Right lobe of liver (tissue), 6 donors: ENCODE results near the gene AFMID. TPM values are rescaled to one million over a fixed set of nuclear protein-coding genes. Genes with fewer than 3 reads are reported as not detected.

Source experiments
- ATAC-seq, 4 donors: fragments of 200-7000 bp; cut with Tn5 transposase; one replicate each; pipeline ENCODE4 v1.9.1; 2020; ENCODE audit warnings: mild to moderate bottlenecking in 4 of 4, moderate library complexity in 4 of 4
- DNase-seq, 3 donors: peaks; one replicate each; pipeline ENCODE4 v3.0.0-alpha.2; 2020
- H3K27ac ChIP-seq, 3 donors: fragments of 200-600 bp; one replicate each; pipeline ENCODE4 v1.8.0; 2022
- H3K27me3 ChIP-seq, 2 donors: fragments of 200-600 bp; one replicate each; pipeline ENCODE4 v1.8.0; 2022
- H3K36me3 ChIP-seq, 4 donors: fragments of 200-600 bp; sonication (generic) in 1 of 4; one replicate each; pipeline versions ENCODE4 v1.5.1 to v1.8.0; 2017 to 2022; ENCODE audit warnings: control low read depth in 1 of 4
- H3K4me1 ChIP-seq, 4 donors: fragments of 200-600 bp; sonication (generic) in 1 of 4; one replicate each; pipeline versions ENCODE4 v1.5.1 to v1.8.0; 2017 to 2022; ENCODE audit warnings: control low read depth in 1 of 4
- H3K4me3 ChIP-seq, 3 donors: fragments of 200-600 bp; one replicate each; pipeline ENCODE4 v1.8.0; 2022
- H3K9me3 ChIP-seq, 4 donors: fragments of 200-600 bp; sonication (generic) in 1 of 4; one replicate each; pipeline versions ENCODE4 v1.5.1 to v1.8.0; 2017 to 2022; ENCODE audit warnings: control low read depth in 1 of 4
- CTCF ChIP-seq, 4 donors: fragments of 200-600 bp in 3 of 4; fragments of 450-650 bp in 1 of 4; IDR thresholded peaks; one replicate each; pipeline versions ENCODE4 v1.5.1 to v1.8.0; 2016 to 2022; ENCODE audit warnings: antibody characterized with exemption in 4 of 4, mild to moderate bottlenecking in 2 of 4
- POLR2A ChIP-seq: fragments of 450-650 bp; IDR thresholded peaks from one replicate; pipeline ENCODE4 v1.6.1; 2017; ENCODE audit warnings: antibody characterized with exemption, mild to moderate bottlenecking
- WGBS: methylation state at CpG from one replicate; pipeline ENCODE4 v1.1.6; 2018; ENCODE audit warnings: low coverage, low lambda C conversion rate; ENCODE audit not compliant: insufficient coverage; ENCODE audit errors: missing lambda C conversion rate; 5-methylcytosine and 5-hydroxymethylcytosine counted together
- intact Hi-C, 2 donors: fragments of 100-400 bp; cut with DNase I; formaldehyde crosslinking; loops; one replicate each; pipeline versions ENCODE4 v1.11.2 to v1.14.1; 2022
- total RNA-seq, 6 experiments: library from RNA; depleted of rRNA in 2 of 6; stranded (reverse); fragments of >200 nt in 2 of 6; fragmentation: NEBNext Ultra II Directional in 3 of 6; extraction: Animal tissue kit (Norgen Biotek cat#: 25700) in 3 of 6; gene quantifications; one replicate each; pipeline versions ENCODE4 v1.1.0 to v1.2.4, GENCODE V29; 2016 to 2023
- donor health status: DM: no; HTN: yes; CAD: no.
- donor health status: DM: no; HTN: no; CAD: no.
- donor health status: DM: no; HTN: no; CAD: no.
- donor health status: DM: no; HTN: yes; CAD: no.
- donor health status: DM: no; HTN: yes; CAD: no.

AFMID gene
- total RNA-seq, 6 experiments from 2014 or later = 96.6 to 156 (median 142) TPM

GRCh38 chr17:78143214-78144146 is 43.7 kb upstream of the AFMID start:
- TF ChIP-seq POLR2A (no peak), CTCF (IDR thresholded peaks at IDR 0.05) (no peak)
- Histone ChIP-seq H3K4me3 (no peak overlapping the region), H3K27ac (peak overlapping the region in 2 of 3 donors; percentile 53 to 65), H3K9me3 (no peaks in the 10 kb centered on the region), H3K36me3 (no peaks in the 10 kb centered on the region), H3K4me1 (peaks cover 0 to 28% (median 4%) of the 10 kb centered on the region in 4 donors), H3K27me3 (no peaks in the 10 kb centered on the region)
- intact Hi-C loops = no loop called here
- ATAC-seq (no peak), DNase-seq (peak in 1 of 3 donors; percentile 45)
- WGBS = 90% methylated on average over 10 of the region's 21 CpGs

GRCh38 chr17:78144147-78144719 is 42.9 kb upstream of the AFMID start:
- no peaks in the 10 kb centered on the region for H3K27me3 ChIP-seq
- no peaks in the 10 kb centered on the region for H3K36me3 ChIP-seq
- H3K27ac ChIP-seq = peak overlapping the region in 2 of 3 donors; percentile 53 to 65
- 32% methylated on average over 8 of the region's 11 CpGs for WGBS
- DNase-seq = peak; percentile 85 to 87 (median 85)
- H3K4me1 ChIP-seq = peaks cover 0 to 28% (median 4%) of the 10 kb centered on the region in 4 donors
- peak; percentile 58 to 77 (median 64) for ATAC-seq
- no peaks in the 10 kb centered on the region for H3K9me3 ChIP-seq
- TF ChIP-seq POLR2A (no peak), CTCF (IDR thresholded peaks at IDR 0.05) (peak in 2 of 4 donors; percentile 6 to 7)
- H3K4me3 ChIP-seq = no peak overlapping the region
- intact Hi-C loops = no loop called here

GRCh38 chr17:78144736-78145641 is 42.2 kb upstream of the AFMID start:
- TF ChIP-seq POLR2A (no peak), CTCF (IDR thresholded peaks at IDR 0.05) (peak in 1 of 4 donors; percentile 20)
- Histone ChIP-seq H3K36me3 (no peaks in the 10 kb centered on the region), H3K4me3 (no peak overlapping the region), H3K27me3 (no peaks in the 10 kb centered on the region), H3K27ac (peak overlapping the region in 2 of 3 donors; percentile 32 to 33), H3K4me1 (peaks cover 0 to 28% (median 4%) of the 10 kb centered on the region in 4 donors), H3K9me3 (no peaks in the 10 kb centered on the region)
- DNase-seq (peak in 2 of 3 donors; percentile 75 to 77), ATAC-seq (peak; percentile 7 to 43 (median 21))
- 27% methylated on average over 2 of the region's 18 CpGs for WGBS
- intact Hi-C loops = no loop called here

GRCh38 chr17:78146471-78146869 is 40.7 kb upstream of the AFMID start:
- ATAC-seq = no peak
- intact Hi-C loops = no loop called here
- DNase-seq = no peak
- no peaks in the 10 kb centered on the region for H3K36me3 ChIP-seq
- H3K27ac ChIP-seq = no peak overlapping the region
- H3K9me3 ChIP-seq = no peaks in the 10 kb centered on the region
- H3K27me3 ChIP-seq = no peaks in the 10 kb centered on the region
- peaks cover 0 to 27% (median 4%) of the 10 kb centered on the region in 4 donors for H3K4me1 ChIP-seq
- H3K4me3 ChIP-seq = no peak overlapping the region
- 67% methylated on average over 1 of the region's 7 CpGs for WGBS
- TF ChIP-seq POLR2A (no peak), CTCF (IDR thresholded peaks at IDR 0.05) (no peak)
